Panc1 (cell line): ENCODE measurements around the gene PRKG1. TPM values are rescaled to one million over a fixed set of nuclear protein-coding genes. Genes with fewer than 3 reads are reported as not detected.

Experiments
- ATAC-seq: fragments of 200-7000 bp; cut with Tn5 transposase; 2 replicates; pipeline ENCODE4 v1.9.1; 2020; ENCODE audit warnings: mild to moderate bottlenecking, moderate library complexity
- BruUV-seq: library from RNA; stranded (reverse); fragments of 400-500 nt; replicated peaks from 2 replicates; lab custom pipeline; 2021; lab: Mats Ljungman, UMichigan
- CTCF ChIA-PET: fragments of 300-600 bp; sonication (Branson Sonifier 250); formaldehyde crosslinking; loops from one replicate; lab custom pipeline; 2022; ENCODE audit warnings: antibody characterized with exemption; lab: Charles Lee
- POLR2A ChIA-PET: fragments of 300-600 bp; sonication (Branson Sonifier 250); formaldehyde crosslinking; loops from one replicate; lab custom pipeline; 2022; ENCODE audit warnings: antibody characterized with exemption; lab: Charles Lee
- DNase-seq: peaks from one replicate; pipeline ENCODE4 v3.0.0-alpha.2; 2010; ENCODE audit warnings: low read depth, low spot score
- H3K27ac ChIP-seq: 2 replicates; pipeline ENCODE4 v1.5.1; 2011; ENCODE audit warnings: mild to moderate bottlenecking, low read length, inconsistent platforms
- H3K27me3 ChIP-seq: fragments of 200-500 bp; sonication (Bioruptor generic); 2 replicates; pipeline ENCODE4 v1.6.0; 2014; ENCODE audit warnings: low read length, inconsistent platforms; ENCODE audit not compliant: control insufficient read depth, insufficient read depth
- H3K36me3 ChIP-seq: fragments of 200-500 bp; sonication (Bioruptor generic); 2 replicates; pipeline ENCODE4 v1.5.1; 2014; ENCODE audit warnings: inconsistent platforms, mild to moderate bottlenecking, low read length, moderate library complexity; ENCODE audit not compliant: control insufficient read depth, insufficient read depth
- H3K4me1 ChIP-seq: 2 replicates; pipeline ENCODE4 v1.5.1; 2011; ENCODE audit warnings: inconsistent platforms, mild to moderate bottlenecking, low read length, moderate library complexity; ENCODE audit not compliant: control insufficient read depth, insufficient read depth
- H3K4me3 ChIP-seq, 2 experiments: 2 replicates each; pipeline ENCODE4 v1.5.1; 2011 to 2012; ENCODE audit warnings: low read depth in 2 of 2, low read length in 2 of 2, mild to moderate bottlenecking in 2 of 2, inconsistent platforms in 1 of 2, moderate library complexity in 1 of 2
- H3K9me3 ChIP-seq: fragments of 200-500 bp; sonication (Bioruptor generic); 2 replicates; pipeline ENCODE4 v1.5.1; 2014; ENCODE audit warnings: low read depth, mild to moderate bottlenecking, inconsistent platforms, low read length, moderate library complexity; ENCODE audit not compliant: control insufficient read depth, insufficient read depth
- POLR2AphosphoS5 ChIP-seq: IDR thresholded peaks from 2 replicates; pipeline ENCODE4 v1.6.1; 2012; ENCODE audit warnings: mild to moderate bottlenecking, low read depth, low read length, moderate library complexity
- SIN3A ChIP-seq: IDR thresholded peaks from 2 replicates; pipeline ENCODE4 v1.6.1; 2012; ENCODE audit warnings: low read depth, mild to moderate bottlenecking, low read length, moderate library complexity, borderline replicate concordance; ENCODE audit not compliant: insufficient read depth
- TCF7L2 ChIP-seq: IDR thresholded peaks from 2 replicates; pipeline ENCODE4 v1.6.1; 2011; ENCODE audit warnings: mild to moderate bottlenecking, low read depth, low read length, inconsistent platforms
- in situ Hi-C: cut with HindIII; loops from 2 replicates; pipeline ENCODE4 v1.10.0; 2016; ENCODE audit warnings: low sequenced_read_pairs, low pct_unique_long_range_greater_than_20kb
- intact Hi-C: fragments of 100-400 bp; cut with micrococcal nuclease; formaldehyde crosslinking; loops from one replicate; pipeline ENCODE4 v1.10.0; 2022; ENCODE audit not compliant: unreplicated experiment
- total RNA-seq: library from RNA; stranded (reverse); gene quantifications from one replicate; pipeline ENCODE4 v1.2.1, GENCODE V29; 2021; ENCODE audit not compliant: unreplicated experiment
- TF ChIP-seq, protein P1 (sequence below), 2 experiments: IDR thresholded peaks; 2 replicates each; pipeline ENCODE4 v1.6.1; 2011 to 2012; ENCODE audit warnings: low read depth in 2 of 2, control low read depth in 1 of 2, low read length in 1 of 2, mild to moderate bottlenecking in 1 of 2, moderate library complexity in 1 of 2; ENCODE audit not compliant: insufficient read depth in 1 of 2
- TF ChIP-seq, protein P2 (sequence below): fragments of 450-650 bp; IDR thresholded peaks from 2 replicates; pipeline ENCODE4 v1.5.1; 2017; ENCODE audit warnings: mild to moderate bottlenecking

Gene PRKG1
- total RNA-seq, 1 experiment from 2014 or later, result 0.92 TPM

DNA sequence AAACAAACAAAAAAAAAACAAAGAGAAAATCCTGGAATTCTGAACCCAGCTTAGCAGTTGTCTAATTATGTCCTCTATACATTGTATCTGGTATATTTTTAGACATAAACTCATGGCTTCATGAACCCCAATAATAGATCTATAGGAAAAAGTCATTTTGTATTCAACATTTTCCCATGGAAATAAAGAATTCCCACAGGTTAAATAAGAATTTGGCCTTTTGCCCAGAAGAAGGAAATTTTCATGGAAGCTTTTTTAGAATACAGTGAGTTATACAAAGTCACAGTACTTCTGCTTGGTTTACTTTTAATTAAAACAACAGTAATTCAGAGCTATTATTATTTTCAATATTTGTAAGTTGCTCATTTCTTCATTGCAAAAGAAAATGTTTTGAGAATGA, 2.1 kb upstream of the PRKG1 start:
- ChIA-PET POLR2A (no interaction called here), CTCF (no interaction called here)
- DNase-seq (no peak), ATAC-seq (no peak)
- intact Hi-C loops (no loop called here), in situ Hi-C loops (no loop called here)
- Histone ChIP-seq H3K27ac (no peak overlapping the region), H3K4me3 (no peak overlapping the region), H3K36me3 (no peaks in the 10 kb centered on the region), H3K9me3 (no peaks in the 10 kb centered on the region), H3K27me3 (peaks cover 60% of the 10 kb centered on the region), H3K4me1 (no peaks in the 10 kb centered on the region)
- TF ChIP-seq, protein P1, sequence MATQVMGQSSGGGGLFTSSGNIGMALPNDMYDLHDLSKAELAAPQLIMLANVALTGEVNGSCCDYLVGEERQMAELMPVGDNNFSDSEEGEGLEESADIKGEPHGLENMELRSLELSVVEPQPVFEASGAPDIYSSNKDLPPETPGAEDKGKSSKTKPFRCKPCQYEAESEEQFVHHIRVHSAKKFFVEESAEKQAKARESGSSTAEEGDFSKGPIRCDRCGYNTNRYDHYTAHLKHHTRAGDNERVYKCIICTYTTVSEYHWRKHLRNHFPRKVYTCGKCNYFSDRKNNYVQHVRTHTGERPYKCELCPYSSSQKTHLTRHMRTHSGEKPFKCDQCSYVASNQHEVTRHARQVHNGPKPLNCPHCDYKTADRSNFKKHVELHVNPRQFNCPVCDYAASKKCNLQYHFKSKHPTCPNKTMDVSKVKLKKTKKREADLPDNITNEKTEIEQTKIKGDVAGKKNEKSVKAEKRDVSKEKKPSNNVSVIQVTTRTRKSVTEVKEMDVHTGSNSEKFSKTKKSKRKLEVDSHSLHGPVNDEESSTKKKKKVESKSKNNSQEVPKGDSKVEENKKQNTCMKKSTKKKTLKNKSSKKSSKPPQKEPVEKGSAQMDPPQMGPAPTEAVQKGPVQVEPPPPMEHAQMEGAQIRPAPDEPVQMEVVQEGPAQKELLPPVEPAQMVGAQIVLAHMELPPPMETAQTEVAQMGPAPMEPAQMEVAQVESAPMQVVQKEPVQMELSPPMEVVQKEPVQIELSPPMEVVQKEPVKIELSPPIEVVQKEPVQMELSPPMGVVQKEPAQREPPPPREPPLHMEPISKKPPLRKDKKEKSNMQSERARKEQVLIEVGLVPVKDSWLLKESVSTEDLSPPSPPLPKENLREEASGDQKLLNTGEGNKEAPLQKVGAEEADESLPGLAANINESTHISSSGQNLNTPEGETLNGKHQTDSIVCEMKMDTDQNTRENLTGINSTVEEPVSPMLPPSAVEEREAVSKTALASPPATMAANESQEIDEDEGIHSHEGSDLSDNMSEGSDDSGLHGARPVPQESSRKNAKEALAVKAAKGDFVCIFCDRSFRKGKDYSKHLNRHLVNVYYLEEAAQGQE (IDR thresholded peaks at IDR 0.05; ENCODE audit: insufficient read depth in 1 of 2, low read depth in 2 of 2, low read length in 1 of 2), result no peak
- TF ChIP-seq, protein P2, sequence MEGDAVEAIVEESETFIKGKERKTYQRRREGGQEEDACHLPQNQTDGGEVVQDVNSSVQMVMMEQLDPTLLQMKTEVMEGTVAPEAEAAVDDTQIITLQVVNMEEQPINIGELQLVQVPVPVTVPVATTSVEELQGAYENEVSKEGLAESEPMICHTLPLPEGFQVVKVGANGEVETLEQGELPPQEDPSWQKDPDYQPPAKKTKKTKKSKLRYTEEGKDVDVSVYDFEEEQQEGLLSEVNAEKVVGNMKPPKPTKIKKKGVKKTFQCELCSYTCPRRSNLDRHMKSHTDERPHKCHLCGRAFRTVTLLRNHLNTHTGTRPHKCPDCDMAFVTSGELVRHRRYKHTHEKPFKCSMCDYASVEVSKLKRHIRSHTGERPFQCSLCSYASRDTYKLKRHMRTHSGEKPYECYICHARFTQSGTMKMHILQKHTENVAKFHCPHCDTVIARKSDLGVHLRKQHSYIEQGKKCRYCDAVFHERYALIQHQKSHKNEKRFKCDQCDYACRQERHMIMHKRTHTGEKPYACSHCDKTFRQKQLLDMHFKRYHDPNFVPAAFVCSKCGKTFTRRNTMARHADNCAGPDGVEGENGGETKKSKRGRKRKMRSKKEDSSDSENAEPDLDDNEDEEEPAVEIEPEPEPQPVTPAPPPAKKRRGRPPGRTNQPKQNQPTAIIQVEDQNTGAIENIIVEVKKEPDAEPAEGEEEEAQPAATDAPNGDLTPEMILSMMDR, result no peak
- no peak for TF ChIP-seq SIN3A
- no peak for TF ChIP-seq TCF7L2
- TF ChIP-seq POLR2AphosphoS5, result no peak
- BruUV-seq, result no TSS peak

DNA sequence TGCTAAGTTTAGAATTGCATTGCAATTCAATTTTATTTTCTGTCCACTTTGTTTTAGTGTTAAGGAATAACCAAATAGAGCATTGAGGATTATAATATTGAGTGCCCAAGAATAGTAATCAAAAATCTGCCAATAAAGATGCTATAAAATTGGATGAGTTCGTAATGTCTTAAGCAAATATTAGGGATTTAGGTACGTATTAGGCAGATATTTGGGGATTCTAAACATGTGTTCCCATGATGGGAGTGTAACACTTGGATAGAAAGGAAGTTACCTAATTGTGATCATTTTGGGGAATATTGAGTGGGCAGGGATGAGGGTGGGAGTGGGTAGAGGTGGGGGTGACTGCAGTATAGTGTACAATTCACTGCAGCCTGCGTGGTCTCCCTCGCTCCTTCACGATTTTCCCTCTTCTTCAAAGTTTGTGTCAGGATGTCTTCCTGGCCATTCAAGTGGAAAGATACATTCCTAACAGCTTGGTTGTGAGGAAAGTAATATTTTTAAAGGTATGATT, 1.3 kb upstream of the PRKG1 start:
- no peak overlapping the region for H3K27ac ChIP-seq
- CTCF ChIA-PET, result no interaction called here
- H3K27me3 ChIP-seq, result peaks cover 63% of the 10 kb centered on the region
- intact Hi-C loops, result no loop called here
- no peak for ATAC-seq
- no peaks in the 10 kb centered on the region for H3K9me3 ChIP-seq
- H3K4me3 ChIP-seq, result peak overlapping the region in 1 of 2 experiments; percentile 66; a peak in 2 of 4 replicates
- POLR2A ChIA-PET, result no interaction called here
- no peaks in the 10 kb centered on the region for H3K36me3 ChIP-seq
- TF ChIP-seq POLR2AphosphoS5, result no peak
- TF ChIP-seq SIN3A, result no peak
- TF ChIP-seq, protein P1 (IDR thresholded peaks at IDR 0.05; ENCODE audit: insufficient read depth in 1 of 2, low read depth in 2 of 2, low read length in 1 of 2), result no peak
- no peak for TF ChIP-seq TCF7L2
- TF ChIP-seq, protein P2, result no peak
- no peaks in the 10 kb centered on the region for H3K4me1 ChIP-seq
- no TSS peak for BruUV-seq
- in situ Hi-C loops, result no loop called here
- no peak for DNase-seq
